Left ventricle myocardium superior (tissue), 1 donor: ENCODE measurements around the gene ARHGEF25. TPM values are rescaled to one million over a fixed set of nuclear protein-coding genes. Genes with fewer than 3 reads are reported as not detected.
"Not testable (repeated sequence)": the region's sequence is repeated elsewhere in the genome, so short reads cannot be mapped to it uniquely, and the experiment has no call there.

ENCODE experiments used
- ATAC-seq: fragments of 200-7000 bp; cut with Tn5 transposase; one replicate; pipeline ENCODE4 v1.9.1; 2020; ENCODE audit warnings: mild to moderate bottlenecking, moderate library complexity
- DNase-seq: peaks from one replicate; pipeline ENCODE4 v3.0.0-alpha.2; 2020
- intact Hi-C: fragments of 100-400 bp; cut with micrococcal nuclease; formaldehyde crosslinking; loops from one replicate; pipeline ENCODE4 v1.11.0; 2022
- total RNA-seq: library from RNA; stranded (reverse); fragmentation: NEBNext Ultra II Directional; extraction: Animal tissue kit (Norgen Biotek cat#: 25700); gene quantifications from one replicate; pipeline ENCODE4 v1.2.1, GENCODE V29; 2021
- donor health status: DM: no; HTN: yes; CAD: no; lungs with severe emphysema.

The ARHGEF25 gene
- total RNA-seq, 1 donor from 2014 or later: 11.9 TPM

GRCh38 chr12:57583008-57583831 is 28.0 kb upstream of the ARHGEF25 start:
- intact Hi-C loops: loop anchor here (5.0 kb wide), 1 partner anchor 39 kb away; no protein-coding TSS in a partner anchor
- DNase-seq (no peak), ATAC-seq (peak; percentile 97)

- DNase-seq (no peak), ATAC-seq (no peak)
- intact Hi-C loops: loop anchor here (5.0 kb wide), 1 partner anchor 38 kb away; no protein-coding TSS in a partner anchor
Measured at GRCh38 chr12:57584050-57584449, 27.2 kb upstream of the ARHGEF25 start.

- intact Hi-C loops: loop anchor here (5.0 kb wide), 1 partner anchor 38 kb away; no protein-coding TSS in a partner anchor
- no peak for ATAC-seq
- DNase-seq: no peak
Measured at GRCh38 chr12:57584690-57585089, 26.5 kb upstream of the ARHGEF25 start.

- intact Hi-C loops: no loop called here
- DNase-seq (no peak), ATAC-seq (no peak)
Measured at GRCh38 chr12:57585156-57585555, 26.1 kb upstream of the ARHGEF25 start.

- DNase-seq (no peak), ATAC-seq (no peak)
- intact Hi-C loops: no loop called here
Measured at GRCh38 chr12:57586128-57586527, 25.1 kb upstream of the ARHGEF25 start.

- ATAC-seq: no peak
- intact Hi-C loops: no loop called here
- no peak for DNase-seq
Measured at GRCh38 chr12:57586832-57587429, 24.3 kb upstream of the ARHGEF25 start.

GRCh38 chr12:57588951-57589610 is 22.2 kb upstream of the ARHGEF25 start:
- DNase-seq, intact Hi-C loops, ATAC-seq: not testable (repeated sequence)

- intact Hi-C loops: no loop called here
Measured at GRCh38 chr12:57590479-57590863, 20.8 kb upstream of the ARHGEF25 start.

GRCh38 chr12:57590864-57591781 is 20.1 kb upstream of the ARHGEF25 start, which contains the start of gene PIP4K2C:
Gene PIP4K2C, plus strand, starts transcription at chr12:57591192. Its CDS starts 98 bp downstream, at chr12:57591290.
- intact Hi-C loops: no loop called here
- DNase-seq: peak; percentile 91
- peak; percentile 99 for ATAC-seq

More at GRCh38 chr12:57590479-57590863, 20.8 kb upstream of the ARHGEF25 start:
- ATAC-seq (no peak), DNase-seq (no peak)

GRCh38 chr12:57591782-57592325 is 19.4 kb upstream of the ARHGEF25 start:
- ATAC-seq (no peak), DNase-seq (no peak)
- intact Hi-C loops: no loop called here

- DNase-seq: no peak
- no peak for ATAC-seq
- intact Hi-C loops: no loop called here
Measured at GRCh38 chr12:57592551-57593165, 18.6 kb upstream of the ARHGEF25 start.

GRCh38 chr12:57593187-57593586 is 18.0 kb upstream of the ARHGEF25 start:
- ATAC-seq: no peak
- intact Hi-C loops: no loop called here
- no peak for DNase-seq

- no peak for ATAC-seq
- intact Hi-C loops: no loop called here
Measured at GRCh38 chr12:57600395-57600794, 10.8 kb upstream of the ARHGEF25 start.

GRCh38 chr12:57602544-57602943 is 8.7 kb upstream of the ARHGEF25 start:
- intact Hi-C loops: no loop called here
- DNase-seq (no peak), ATAC-seq (no peak)

More at GRCh38 chr12:57600395-57600794, 10.8 kb upstream of the ARHGEF25 start:
- no peak for DNase-seq

GRCh38 chr12:57603324-57603723 is 7.9 kb upstream of the ARHGEF25 start:
- intact Hi-C loops: no loop called here
- DNase-seq: no peak
- no peak for ATAC-seq

GRCh38 chr12:57603815-57604453 is 7.3 kb upstream of the ARHGEF25 start:
- DNase-seq: no peak

GRCh38 chr12:57604454-57604991 is 6.7 kb upstream of the ARHGEF25 start, which contains the start of gene DTX3:
Gene DTX3, plus strand, starts transcription at chr12:57604824. Its CDS starts 1,694 bp downstream, at chr12:57606518.
- ATAC-seq (peak; percentile 58), DNase-seq (peak; percentile 63)
- intact Hi-C loops: no loop called here

More at GRCh38 chr12:57603815-57604453, 7.3 kb upstream of the ARHGEF25 start:
- ATAC-seq: peak; percentile 77
- intact Hi-C loops: no loop called here
